GM12891 (cell line): Measurements from ENCODE around the gene DNAI1.

Source experiments
- POLR2A ChIP-seq: IDR thresholded peaks from 2 replicates; pipeline ENCODE4 v1.6.1; 2011; ENCODE audit warnings: low read depth, low read length, control low read depth
- POLR2AphosphoS5 ChIP-seq: IDR thresholded peaks from 2 replicates; pipeline ENCODE4 v1.6.1; 2011; ENCODE audit warnings: low read depth, low read length, control low read depth
- SPI1 ChIP-seq: IDR thresholded peaks from 2 replicates; pipeline ENCODE4 v1.6.1; 2011; ENCODE audit warnings: low read depth, low read length, control low read depth

- TF ChIP-seq POLR2A (no peak), POLR2AphosphoS5 (no peak), SPI1 (no peak)
Measured at GRCh38 chr9:34545497-34545896, 86.9 kb downstream of the DNAI1 start.
